ENCODE measurements around the gene FOXD3. TPM values are rescaled to one million over a fixed set of nuclear protein-coding genes. Genes with fewer than 3 reads are reported as not detected.

Gene FOXD3
- total and polyA plus RNA-seq, 4 donors: 0.52 to 1.7 TPM; not detected in 2

- H3K9me3 ChIP-seq (ENCODE audit: control insufficient read depth, low read length): no peaks in the 10 kb centered on the region
- H3K27me3 ChIP-seq (ENCODE audit: control insufficient read depth in 1 of 2, insufficient read depth in 2 of 2, low read length in 1 of 2): peaks cover 0 to 2% of the 10 kb centered on the region in 2 donors
- intact Hi-C loops (cut with DNase I): no loop called here
- H3K36me3 ChIP-seq (ENCODE audit: control insufficient read depth in 1 of 2, insufficient read depth in 2 of 2, low read length in 1 of 2): no peaks in the 10 kb centered on the region
- 82 to 87% methylated on average over 7 of the region's 7 CpGs for WGBS, 2 donors
- H3K4me3 ChIP-seq (ENCODE audit: low read length in 2 of 2): peak overlapping the region in 1 of 2 donors; percentile 47
- no peaks in the 10 kb centered on the region for H3K4me1 ChIP-seq (ENCODE audit: control insufficient read depth in 1 of 2, insufficient read depth in 2 of 2, low read length in 2 of 2)
- no peak for ATAC-seq (ENCODE audit: low FRiP score)
- H3K27ac ChIP-seq (ENCODE audit: low read depth in 1 of 2, low read length in 2 of 2): no peak overlapping the region
- DNase-seq: no peak
Measured at GRCh38 chr1:63366908-63367214, 44.5 kb downstream of the FOXD3 start.

GRCh38 chr1:63367215-63368103, 45.1 kb downstream of the FOXD3 start, which contains the start of gene ALG6:
TSS of gene ALG6 (plus strand) at chr1:63367627. CDS start at chr1:63370978, 3,351 bp downstream.
- Histone ChIP-seq H3K9me3 (ENCODE audit: control insufficient read depth, low read length) (no peaks in the 10 kb centered on the region), H3K4me3 (ENCODE audit: low read length in 2 of 2) (peak within 1 kb of the TSS; percentile 47 to 65), H3K36me3 (ENCODE audit: control insufficient read depth in 1 of 2, insufficient read depth in 2 of 2, low read length in 1 of 2) (no peaks in the 10 kb centered on the region), H3K27me3 (ENCODE audit: control insufficient read depth in 1 of 2, insufficient read depth in 2 of 2, low read length in 1 of 2) (no peaks in the 10 kb centered on the region), H3K4me1 (ENCODE audit: control insufficient read depth in 1 of 2, insufficient read depth in 2 of 2, low read length in 2 of 2) (no peaks in the 10 kb centered on the region), H3K27ac (ENCODE audit: low read depth in 1 of 2, low read length in 2 of 2) (peak within 1 kb of the TSS in 1 of 2 donors; percentile 45)
- intact Hi-C loops (cut with DNase I): no loop called here
- WGBS, 2 donors: 1% methylated on average over 66 to 77 of the region's 77 CpGs
- DNase-seq (peak; percentile 96 to 98), ATAC-seq (ENCODE audit: low FRiP score) (peak; percentile 99)

GRCh38 chr1:63368131-63368530, 45.8 kb downstream of the FOXD3 start:
- H3K4me1 ChIP-seq (ENCODE audit: control insufficient read depth in 1 of 2, insufficient read depth in 2 of 2, low read length in 2 of 2): no peaks in the 10 kb centered on the region
- H3K27ac ChIP-seq (ENCODE audit: low read depth in 1 of 2, low read length in 2 of 2): peak overlapping the region in 1 of 2 donors; percentile 45
- 2 to 3% methylated on average over 10 of the region's 10 CpGs for WGBS, 2 donors
- ATAC-seq (ENCODE audit: low FRiP score): no peak
- peak overlapping the region; percentile 47 to 65 for H3K4me3 ChIP-seq (ENCODE audit: low read length in 2 of 2)
- DNase-seq: no peak
- H3K27me3 ChIP-seq (ENCODE audit: control insufficient read depth in 1 of 2, insufficient read depth in 2 of 2, low read length in 1 of 2): no peaks in the 10 kb centered on the region
- no peaks in the 10 kb centered on the region for H3K9me3 ChIP-seq (ENCODE audit: control insufficient read depth, low read length)
- H3K36me3 ChIP-seq (ENCODE audit: control insufficient read depth in 1 of 2, insufficient read depth in 2 of 2, low read length in 1 of 2): no peaks in the 10 kb centered on the region
- intact Hi-C loops (cut with DNase I): no loop called here

Small RNA genes within 50 kb of the gene (microRNA-seq; reads per million reads assigned to microRNA genes)
- 0 reads per million in 2 donors for gene MIR6068

Other genes starting within 250 kb of the FOXD3 start
- 10 to 100 TPM in 1 of 2 donors, 1 to 10 TPM in 1; 7.9 to 11.0 TPM for gene ALG6, start 45.1 kb downstream of the FOXD3 start, total RNA-seq
- gene ALG6, start 45.1 kb downstream of the FOXD3 start, polyA plus RNA-seq: 1 to 10 TPM; 2.4 to 8.9 TPM
- gene ITGB3BP, start 200.7 kb downstream of the FOXD3 start, total RNA-seq: 10 to 100 TPM in 1 of 2 donors, 1 to 10 TPM in 1; 7.2 to 23.8 TPM
- 10 to 100 TPM; 20.5 to 20.6 TPM for gene ITGB3BP, start 200.7 kb downstream of the FOXD3 start, polyA plus RNA-seq
- gene EFCAB7, start 201.0 kb downstream of the FOXD3 start, total RNA-seq: 1 to 10 TPM; 3.0 to 9.4 TPM
- 1 to 10 TPM; 2.1 to 7.3 TPM for gene EFCAB7, start 201.0 kb downstream of the FOXD3 start, polyA plus RNA-seq